B cell (primary cell): ENCODE measurements around the gene BIN2. TPM values are rescaled to one million over a fixed set of nuclear protein-coding genes. Genes with fewer than 3 reads are reported as not detected.

Experiments used
- ATAC-seq: fragments of 200-7000 bp; cut with Tn5 transposase; one replicate; pipeline ENCODE4 v1.10.0; 2021; ENCODE audit warnings: low read depth, mild to moderate bottlenecking, moderate number of reproducible peaks, moderate library complexity
- CTCF ChIA-PET: fragments of 350-600 bp; sonication (Branson Sonifier 250); formaldehyde crosslinking; loops from one replicate; lab custom pipeline; 2021; ENCODE audit warnings: antibody characterized with exemption, inconsistent platforms; lab: Charles Lee
- POLR2A ChIA-PET: fragments of 350-600 bp; sonication (Branson Sonifier 250); formaldehyde crosslinking; loops from one replicate; lab custom pipeline; 2021; ENCODE audit warnings: antibody characterized with exemption; lab: Charles Lee
- DNase-seq: peaks from one replicate; pipeline ENCODE4 v3.0.0; 2013
- H2AFZ ChIP-seq: 2 replicates; pipeline ENCODE4 v1.6.1; 2012; ENCODE audit warnings: mild to moderate bottlenecking, low read depth, low read length; ENCODE audit not compliant: insufficient read depth, poor library complexity, severe bottlenecking
- H3K27ac ChIP-seq, 2 donors: 1 replicate in 1 of 2; 2 replicates in 1 of 2; pipeline ENCODE4 v1.5.1; 2012 to 2013; ENCODE audit warnings: low read length in 2 of 2, mild to moderate bottlenecking in 2 of 2, moderate library complexity in 1 of 2
- H3K27me3 ChIP-seq, 4 experiments: fragments of 200-600 bp in 1 of 4; sonication (generic) in 1 of 4; replicated peaks in 1 of 4; 1 replicate in 2 of 4; 2 replicates in 2 of 4; pipeline versions ENCODE4 v1.6.1 to v1.7.0; 2013 to 2016; ENCODE audit warnings: low read length in 3 of 4, mild to moderate bottlenecking in 2 of 4, mixed read lengths in 1 of 4, moderate library complexity in 1 of 4; ENCODE audit not compliant: insufficient read depth in 4 of 4, control insufficient read depth in 3 of 4; ENCODE audit errors: control extremely low read depth in 1 of 4
- H3K36me3 ChIP-seq, 2 experiments: replicated peaks in 1 of 2; 1 replicate in 1 of 2; 2 replicates in 1 of 2; pipeline versions ENCODE4 v1.6.1 to v1.7.1; 2013; ENCODE audit warnings: low read length in 1 of 2; ENCODE audit not compliant: insufficient read depth in 2 of 2, control insufficient read depth in 1 of 2; ENCODE audit errors: control extremely low read depth in 1 of 2, extremely low read depth in 1 of 2
- H3K4me1 ChIP-seq, 2 donors: fragments of 200-600 bp in 1 of 2; sonication (generic) in 1 of 2; 1 replicate in 1 of 2; 2 replicates in 1 of 2; pipeline versions ENCODE4 v1.5.1 to v1.6.1; 2013 to 2017; ENCODE audit warnings: low read length in 2 of 2; ENCODE audit not compliant: control insufficient read depth in 2 of 2, insufficient read depth in 2 of 2
- H3K4me2 ChIP-seq: replicated peaks from 2 replicates; pipeline ENCODE3; 2012; ENCODE audit warnings: mild to moderate bottlenecking, low read depth, low read length; ENCODE audit not compliant: poor library complexity, severe bottlenecking
- H3K4me3 ChIP-seq, 5 experiments: fragments of 200-600 bp in 1 of 5; sonication (generic) in 1 of 5; 1 replicate in 3 of 5; 2 replicates in 2 of 5; pipeline versions ENCODE4 v1.5.1 to v1.7.0; 2011 to 2016; ENCODE audit warnings: low read length in 4 of 5, mild to moderate bottlenecking in 4 of 5, low read depth in 2 of 5, control low read depth in 1 of 5, moderate library complexity in 1 of 5; ENCODE audit not compliant: insufficient read depth in 1 of 5; ENCODE audit errors: control extremely low read depth in 1 of 5, extremely low read depth in 1 of 5
- H3K79me2 ChIP-seq: fragments of 200-600 bp; sonication (generic); one replicate; pipeline ENCODE4 v1.6.0; 2016; ENCODE audit warnings: low read length; ENCODE audit not compliant: control insufficient read depth, insufficient read depth
- H3K9ac ChIP-seq: fragments of 200-600 bp; sonication (generic); 2 replicates; pipeline ENCODE4 v1.6.1; 2017; ENCODE audit warnings: mild to moderate bottlenecking, low read length, moderate library complexity
- H3K9me3 ChIP-seq, 3 donors: one replicate each; pipeline versions ENCODE4 v1.6.1 to v1.7.1; 2013; ENCODE audit warnings: low read length in 2 of 3; ENCODE audit not compliant: control insufficient read depth in 2 of 3, insufficient read depth in 1 of 3; ENCODE audit errors: control extremely low read depth in 1 of 3
- H4K20me1 ChIP-seq: 2 replicates; pipeline ENCODE4 v1.6.0; 2012; ENCODE audit warnings: mild to moderate bottlenecking, low read length; ENCODE audit not compliant: insufficient read depth, control insufficient read depth, poor library complexity, severe bottlenecking
- H3K27ac Mint-ChIP-seq: one replicate; pipeline ENCODE4 v1.8.0; 2021; ENCODE audit warnings: mixed read lengths
- H3K27me3 Mint-ChIP-seq: one replicate; pipeline ENCODE4 v1.8.0; 2021; ENCODE audit warnings: mixed read lengths
- H3K4me1 Mint-ChIP-seq: one replicate; pipeline ENCODE4 v1.8.0; 2021; ENCODE audit warnings: mixed read lengths
- H3K4me3 Mint-ChIP-seq: one replicate; pipeline ENCODE4 v1.8.0; 2021; ENCODE audit warnings: mixed read lengths
- H3K9me3 Mint-ChIP-seq: one replicate; pipeline ENCODE4 v1.8.0; 2022; ENCODE audit warnings: mixed read lengths; ENCODE audit not compliant: insufficient read depth
- CTCF ChIP-seq: fragments of 200-600 bp; IDR thresholded peaks from one replicate; pipeline ENCODE4 v1.8.0; 2022; ENCODE audit warnings: antibody characterized with exemption, mild to moderate bottlenecking
- EZH2 ChIP-seq: IDR thresholded peaks from 2 replicates; pipeline ENCODE4 v1.6.1; 2012; ENCODE audit warnings: borderline replicate concordance, low read depth, mild to moderate bottlenecking, moderate library complexity, low read length; ENCODE audit not compliant: insufficient read depth, poor library complexity, severe bottlenecking
- WGBS: methylation state at CpG from one replicate; pipeline ENCODE4 v1.1.5; 2013; ENCODE audit warnings: missing lambda C conversion rate; ENCODE audit not compliant: insufficient coverage; 5-methylcytosine and 5-hydroxymethylcytosine counted together
- intact Hi-C: fragments of 100-400 bp; cut with micrococcal nuclease; formaldehyde crosslinking; loops from one replicate; pipeline ENCODE4 v1.10.0; 2022
- polyA plus RNA-seq: library from polyadenylated mRNA; depleted of rRNA; stranded (reverse); fragments of >200 nt; gene quantifications from 2 replicates; pipeline ENCODE4 v1.2.3, GENCODE V29; 2012
- total RNA-seq, 2 donors: library from RNA; stranded (reverse); fragments of 120-200 nt in 1 of 2; gene quantifications; 1 replicate in 1 of 2; 2 replicates in 1 of 2; pipeline versions ENCODE4 v1.2.3 to v1.2.4, GENCODE V29; 2013 to 2022

BIN2 gene
- total and polyA plus RNA-seq, 2 donors (not counting 1 experiment from before 2014, with no cell fraction given) = 41.5 to 100 TPM

- H3K36me3 ChIP-seq = no peaks in the 10 kb centered on the region
- no peak for DNase-seq
- Mint-ChIP-seq H3K4me3 (no peak overlapping the region), H3K9me3 (no peaks in the 10 kb centered on the region), H3K27me3 (no peaks in the 10 kb centered on the region), H3K4me1 (peaks cover 25% of the 10 kb centered on the region), H3K27ac (no peak overlapping the region)
- no peak overlapping the region for H3K4me3 ChIP-seq
- H4K20me1 ChIP-seq = no peaks in the 10 kb centered on the region
- H3K4me1 ChIP-seq = peaks cover 21 to 22% of the 10 kb centered on the region in 2 donors
- H2AFZ ChIP-seq = no peak overlapping the region
- intact Hi-C loops = no loop called here
- H3K9ac ChIP-seq = no peak overlapping the region
- no peak for ATAC-seq
- no peaks in the 10 kb centered on the region for H3K79me2 ChIP-seq
- no peaks in the 10 kb centered on the region for H3K27me3 ChIP-seq
- ChIA-PET POLR2A (no interaction called here), CTCF (interaction anchor here (1.1 kb wide), 1 partner anchor 77 kb away, joined by 5 read pairs; the partner anchor contains the start of gene SMAGP)
- H3K9me3 ChIP-seq = no peaks in the 10 kb centered on the region
- H3K27ac ChIP-seq = no peak overlapping the region
- H3K4me2 ChIP-seq = no peak overlapping the region
- TF ChIP-seq CTCF (no peak), EZH2 (no peak)
- 85% methylated on average over 3 of the region's 4 CpGs for WGBS
These were observed 24.1 kb upstream of the BIN2 start for GRCh38 chr12:51348116-51348515.

- H3K4me2 ChIP-seq = no peak within 1 kb of the TSS
- peaks cover 34 to 38% of the 10 kb centered on the region in 2 donors for H3K4me1 ChIP-seq
- H3K4me3 ChIP-seq = no peak within 1 kb of the TSS
- POLR2A ChIA-PET = no interaction called here
- no peak within 1 kb of the TSS for H3K9ac ChIP-seq
- ATAC-seq = no peak
- no peak within 1 kb of the TSS for H2AFZ ChIP-seq
- H3K27me3 Mint-ChIP-seq = no peaks in the 10 kb centered on the region
- H4K20me1 ChIP-seq = no peaks in the 10 kb centered on the region
- H3K4me3 Mint-ChIP-seq = no peak within 1 kb of the TSS
- CTCF ChIA-PET = no interaction called here
- intact Hi-C loops = no loop called here
- no peak within 1 kb of the TSS for H3K27ac Mint-ChIP-seq
- H3K9me3 ChIP-seq = no peaks in the 10 kb centered on the region
- no peak for DNase-seq
- H3K9me3 Mint-ChIP-seq = no peaks in the 10 kb centered on the region
- no peaks in the 10 kb centered on the region for H3K27me3 ChIP-seq
- WGBS = 100% methylated on average over 1 of the region's 3 CpGs
- no peaks in the 10 kb centered on the region for H3K79me2 ChIP-seq
- peaks cover 36% of the 10 kb centered on the region for H3K4me1 Mint-ChIP-seq
- no peaks in the 10 kb centered on the region for H3K36me3 ChIP-seq
- TF ChIP-seq EZH2 = no peak
- no peak for TF ChIP-seq CTCF
- H3K27ac ChIP-seq = no peak within 1 kb of the TSS
These were observed 22.6 kb upstream of the BIN2 start, which contains the start of gene CELA1 for GRCh38 chr12:51346581-51346980. CELA1 (minus strand) TSS chr12:51346679; CDS start chr12:51346638, 41 bp downstream.
